H1 (cell line): ENCODE data around the gene ANXA6. TPM values are rescaled to one million over a fixed set of nuclear protein-coding genes. Genes with fewer than 3 reads are reported as not detected.

ENCODE experiments used
- CTCF ChIA-PET: fragments of 300-600 bp; sonication (Branson Sonifier 250); formaldehyde crosslinking; loops from one replicate; lab custom pipeline; 2021; ENCODE audit not compliant: partially characterized antibody; lab: Charles Lee
- POLR2A ChIA-PET: fragments of 300-600 bp; sonication (Branson Sonifier 250); formaldehyde crosslinking; loops from one replicate; lab custom pipeline; 2021; ENCODE audit warnings: inconsistent platforms; ENCODE audit not compliant: partially characterized antibody; lab: Charles Lee
- DNase-seq, 2 experiments: peaks; one replicate each; pipeline versions ENCODE4 v3.0.0 to v3.0.0-alpha.2; 2010 to 2022; ENCODE audit warnings: low spot score in 2 of 2, low read depth in 1 of 2, mixed read lengths in 1 of 2
- FAIRE-seq: peaks from 2 replicates; lab custom pipeline; 2011; peaks lifted over from hg19 to GRCh38; lab: Jason Lieb, UNC
- H2AFZ ChIP-seq: 2 replicates; pipeline ENCODE4 v1.8.1; 2012; ENCODE audit warnings: low read length, inconsistent platforms
- H2AK5ac ChIP-seq: 2 replicates; pipeline ENCODE4 v1.6.1; 2013; ENCODE audit warnings: low read depth, low read length
- H2BK120ac ChIP-seq: replicated peaks from 2 replicates; pipeline ENCODE3; 2013; ENCODE audit warnings: low read depth, low read length, inconsistent platforms
- H2BK12ac ChIP-seq: 2 replicates; pipeline ENCODE4 v1.6.1; 2013; ENCODE audit warnings: low read depth, low read length
- H2BK15ac ChIP-seq: 2 replicates; pipeline ENCODE4 v1.6.1; 2013; ENCODE audit warnings: low read length
- H2BK20ac ChIP-seq: 2 replicates; pipeline ENCODE4 v1.6.1; 2013; ENCODE audit warnings: low read length
- H2BK5ac ChIP-seq: 2 replicates; pipeline ENCODE4 v1.6.1; 2013; ENCODE audit warnings: low read depth, low read length
- H3K14ac ChIP-seq: 2 replicates; pipeline ENCODE4 v1.6.1; 2013; ENCODE audit warnings: inconsistent platforms; ENCODE audit not compliant: insufficient read length
- H3K18ac ChIP-seq: 2 replicates; pipeline ENCODE4 v1.6.1; 2013; ENCODE audit warnings: low read length; ENCODE audit errors: extremely low read depth
- H3K23ac ChIP-seq: 2 replicates; pipeline ENCODE4 v1.6.1; 2013; ENCODE audit warnings: inconsistent platforms; ENCODE audit not compliant: insufficient read length
- H3K23me2 ChIP-seq: 2 replicates; pipeline ENCODE4 v1.6.1; 2013; ENCODE audit warnings: low read depth, low read length
- H3K27ac ChIP-seq: 2 replicates; pipeline ENCODE4 v1.6.1; 2011; ENCODE audit warnings: low read depth, low read length, inconsistent platforms
- H3K27me3 ChIP-seq, 4 experiments: replicated peaks in 1 of 4; 1 replicate in 1 of 4; 2 replicates in 3 of 4; pipeline versions ENCODE4 v1.6.1 to v1.8.1; 2011 to 2013; ENCODE audit warnings: low read length in 3 of 4, mild to moderate bottlenecking in 3 of 4, inconsistent platforms in 2 of 4, mixed read lengths in 2 of 4, moderate library complexity in 1 of 4; ENCODE audit not compliant: control insufficient read depth in 3 of 4, insufficient read depth in 3 of 4; ENCODE audit errors: extremely low read depth in 1 of 4
- H3K36me3 ChIP-seq, 4 experiments: 2 replicates each; pipeline versions ENCODE4 v1.6.1 to v1.8.1; 2011 to 2013; ENCODE audit warnings: mild to moderate bottlenecking in 4 of 4, low read length in 3 of 4, moderate library complexity in 2 of 4, control low read depth in 1 of 4, inconsistent platforms in 1 of 4; ENCODE audit not compliant: insufficient read depth in 4 of 4, control insufficient read depth in 2 of 4
- H3K4ac ChIP-seq: replicated peaks from 2 replicates; pipeline ENCODE3; 2013; ENCODE audit warnings: low read length, low read depth, mixed read lengths, inconsistent platforms; ENCODE audit not compliant: insufficient read length
- H3K4me1 ChIP-seq, 4 experiments: replicated peaks in 1 of 4; 1 replicate in 1 of 4; 2 replicates in 3 of 4; pipeline versions ENCODE4 v1.6.1 to v1.8.1; 2011 to 2013; ENCODE audit warnings: low read length in 3 of 4, inconsistent platforms in 2 of 4, mixed read lengths in 1 of 4; ENCODE audit not compliant: insufficient read depth in 4 of 4, control insufficient read depth in 3 of 4
- H3K4me2 ChIP-seq, 2 experiments: 2 replicates each; pipeline versions ENCODE4 v1.6.1 to v1.8.1; 2011 to 2013; ENCODE audit warnings: low read depth in 2 of 2, low read length in 2 of 2, control low read depth in 1 of 2, inconsistent platforms in 1 of 2, mild to moderate bottlenecking in 1 of 2; ENCODE audit not compliant: insufficient read depth in 1 of 2
- H3K4me3 ChIP-seq, 4 experiments: fragments of 200-600, 300-600 bp in 1 of 4; sonication (generic), shearing (Covaris generic), sonication (Bioruptor Twin) in 1 of 4; 2 replicates each; pipeline versions ENCODE4 v1.5.1 to v1.8.1; 2011 to 2016; ENCODE audit warnings: low read length in 4 of 4, low read depth in 3 of 4, control low read depth in 2 of 4, inconsistent platforms in 2 of 4, mild to moderate bottlenecking in 2 of 4, mixed read lengths in 1 of 4, moderate library complexity in 1 of 4; ENCODE audit not compliant: insufficient read depth in 2 of 4; ENCODE audit errors: extremely low read depth in 1 of 4
- H3K56ac ChIP-seq: replicated peaks from 2 replicates; pipeline ENCODE3; 2013; ENCODE audit warnings: low read depth, mild to moderate bottlenecking, mixed read lengths, low read length, inconsistent platforms; ENCODE audit not compliant: insufficient read length
- H3K79me1 ChIP-seq: 2 replicates; pipeline ENCODE4 v1.6.1; 2013; ENCODE audit warnings: low read depth, low read length, control low read depth
- H3K79me2 ChIP-seq, 2 experiments: 2 replicates each; pipeline versions ENCODE4 v1.6.1 to v1.8.1; 2012 to 2013; ENCODE audit warnings: low read length in 2 of 2, mild to moderate bottlenecking in 2 of 2, inconsistent platforms in 1 of 2; ENCODE audit not compliant: insufficient read depth in 2 of 2, control insufficient read depth in 1 of 2
- H3K9ac ChIP-seq, 4 experiments: replicated peaks in 1 of 4; 1 replicate in 1 of 4; 2 replicates in 3 of 4; pipeline versions ENCODE4 v1.6.1 to v1.8.1; 2011 to 2013; ENCODE audit warnings: low read depth in 3 of 4, low read length in 3 of 4, control low read depth in 2 of 4, mild to moderate bottlenecking in 2 of 4, moderate library complexity in 2 of 4, inconsistent platforms in 1 of 4; ENCODE audit errors: extremely low read depth in 1 of 4
- H3K9me3 ChIP-seq, 2 experiments: 2 replicates each; pipeline versions ENCODE4 v1.6.1 to v1.8.1; 2012 to 2013; ENCODE audit warnings: mild to moderate bottlenecking in 2 of 2, moderate library complexity in 2 of 2, control low read depth in 1 of 2, inconsistent platforms in 1 of 2, low read depth in 1 of 2, low read length in 1 of 2, mixed read lengths in 1 of 2; ENCODE audit not compliant: insufficient read depth in 2 of 2
- H4K20me1 ChIP-seq, 2 experiments: replicated peaks in 1 of 2; 2 replicates each; pipeline versions ENCODE3 to v1.8.1; 2011 to 2013; ENCODE audit warnings: inconsistent platforms in 2 of 2, low read length in 2 of 2, mild to moderate bottlenecking in 1 of 2; ENCODE audit not compliant: insufficient read depth in 2 of 2, control insufficient read depth in 1 of 2
- H4K5ac ChIP-seq: 2 replicates; pipeline ENCODE4 v1.6.1; 2013; ENCODE audit warnings: low read length, low read depth, mixed read lengths, inconsistent platforms; ENCODE audit not compliant: insufficient read length
- H4K8ac ChIP-seq: 2 replicates; pipeline ENCODE4 v1.8.0; 2013; ENCODE audit warnings: mild to moderate bottlenecking, moderate library complexity, low read length, inconsistent platforms; ENCODE audit not compliant: insufficient read depth; ENCODE audit errors: extremely low read depth
- H4K91ac ChIP-seq: replicated peaks from 2 replicates; pipeline ENCODE3; 2013; ENCODE audit warnings: low read length, mixed read lengths, inconsistent platforms; ENCODE audit not compliant: insufficient read length
- BACH1 ChIP-seq: IDR thresholded peaks from 2 replicates; pipeline ENCODE4 v1.6.1; 2012; ENCODE audit warnings: low read length, improper control_type of control experiment
- RBBP5 ChIP-seq: IDR thresholded peaks from 2 replicates; pipeline ENCODE4 v1.7.1; 2012; ENCODE audit warnings: low read depth, mild to moderate bottlenecking, inconsistent platforms, low read length, moderate library complexity, borderline replicate concordance
- WGBS, 2 experiments: shearing (Covaris generic) in 1 of 2; methylation state at CpG; one replicate each; pipeline versions ENCODE4 v1.1.6 to v1.1.7; 2013 to 2015; ENCODE audit warnings: low lambda C conversion rate in 2 of 2, mixed read lengths in 2 of 2, inconsistent platforms in 1 of 2, low coverage in 1 of 2, missing lambda C conversion rate in 1 of 2; ENCODE audit not compliant: insufficient replicate concordance in 2 of 2, insufficient coverage in 1 of 2, insufficient read length in 1 of 2; ENCODE audit errors: extremely low coverage in 1 of 2, missing lambda C conversion rate in 1 of 2; 5-methylcytosine and 5-hydroxymethylcytosine counted together
- polyA plus RNA-seq, 7 experiments: library from polyadenylated mRNA; depleted of rRNA in 3 of 7; stranded (reverse) in 5 of 7; unstranded in 2 of 7; fragments of >200 nt in 5 of 7; fragments of 200-250 nt in 2 of 7; gene quantifications; 1 replicate in 5 of 7; 2 replicates in 1 of 7; 4 replicates in 1 of 7; pipeline versions ENCODE4 v1.2.1 to v1.2.3, GENCODE V29; 2011 to 2013; ENCODE audit warnings: missing spikeins in 2 of 7, mixed read lengths in 2 of 7
- total RNA-seq: library from RNA; stranded (reverse); fragmentation: NEBNext Ultra II Directional; extraction: Animal tissue kit (Norgen Biotek cat#: 25700); gene quantifications from 2 replicates; pipeline ENCODE4 v1.2.1, GENCODE V29; 2021

ANXA6 gene
- total and polyA plus RNA-seq, 2 of the 8 experiments (the other 6 are each of a cell fraction or from before 2014, with no cell fraction given): 61.3 to 78.6 TPM

GRCh38 chr5:151167022-151167421, 9.4 kb upstream of the ANXA6 start:
- Histone ChIP-seq H3K27me3 (no peaks in the 10 kb centered on the region), H3K23ac (no peak overlapping the region), H4K5ac (no peak overlapping the region), H2BK120ac (no peak overlapping the region), H2BK15ac (no peak overlapping the region), H3K36me3 (no peaks in the 10 kb centered on the region), H3K14ac (no peak overlapping the region), H2AFZ (no peak overlapping the region), H2AK5ac (no peak overlapping the region), H3K23me2 (no peaks in the 10 kb centered on the region), H3K27ac (no peak overlapping the region), H3K18ac (no peak overlapping the region), H3K4me3 (no peak overlapping the region), H3K56ac (no peak overlapping the region), H3K79me1 (no peaks in the 10 kb centered on the region), H2BK20ac (no peak overlapping the region), H3K9ac (no peak overlapping the region), H4K8ac (peak overlapping the region; percentile 8; the same call in 1 of the 2 replicates), H4K20me1 (no peaks in the 10 kb centered on the region), H4K91ac (no peak overlapping the region), H3K4me2 (no peak overlapping the region), H3K4ac (no peak overlapping the region), H3K9me3 (no peaks in the 10 kb centered on the region), H3K4me1 (no peaks in the 10 kb centered on the region; a peak in 1 of 7 replicates), H2BK12ac (no peak overlapping the region), H2BK5ac (no peak overlapping the region), H3K79me2 (no peaks in the 10 kb centered on the region)
- TF ChIP-seq RBBP5 (no peak), BACH1 (no peak)
- no peak for DNase-seq
- POLR2A ChIA-PET: interaction anchor here (1.2 kb wide), 1 partner anchor 9 kb away, joined by 4 read pairs; the partner anchor contains the start of gene ANXA6
- no peak for FAIRE-seq
- 96% methylated on average over 9 of the region's 9 CpGs; no CpG with 5 or more reads in 1 of the 2 experiments for WGBS, 2 experiments
- CTCF ChIA-PET: interaction anchor here (0.7 to 20.0 kb wide), 12 partner anchors 10 to 357 kb away, joined by 3 to 810 read pairs (median 5); partner anchors contain the start of genes ANXA6 and TNIP1
